K562 (cell line): Measurements from ENCODE around the gene BCL2L15. TPM values are rescaled to one million over a fixed set of nuclear protein-coding genes. Genes with fewer than 3 reads are reported as not detected.

Experiments
- CBX3 ChIP-seq, 2 experiments: IDR thresholded peaks; 1 replicate in 1 of 2; 2 replicates in 1 of 2; pipeline ENCODE4 v1.6.1; 2012; ENCODE audit warnings: inconsistent platforms in 2 of 2, low read length in 2 of 2, borderline replicate concordance in 1 of 2, control low read depth in 1 of 2
- CEBPB ChIP-seq: fragments of 450-650 bp; IDR thresholded peaks from 2 replicates; pipeline ENCODE4 v1.6.1; 2016; ENCODE audit warnings: missing genetic modification characterization, missing compliant biosample characterization
- DMBX1 ChIP-seq: fragments of 250-450 bp; sonication (Bioruptor Pico); IDR thresholded peaks from 2 replicates; pipeline ENCODE4 v1.8.0; 2022; ENCODE audit warnings: inconsistent platforms, mild to moderate bottlenecking, moderate library complexity, borderline replicate concordance
- ELF1 ChIP-seq: fragments of 200-800 bp; sonication (Bioruptor generic); IDR thresholded peaks from 2 replicates; pipeline ENCODE4 v1.6.1; 2016; ENCODE audit warnings: missing genetic modification characterization, missing compliant biosample characterization
- EP300 ChIP-seq: IDR thresholded peaks from 2 replicates; pipeline ENCODE4 v1.6.1; 2012; ENCODE audit warnings: low read length, improper control_type of control experiment
- ESRRB ChIP-seq: fragments of 250-450 bp; sonication (Bioruptor Pico); IDR thresholded peaks from 2 replicates; pipeline ENCODE4 v1.5.0; 2020; ENCODE audit warnings: mild to moderate bottlenecking, moderate library complexity, borderline replicate concordance
- KAT7 ChIP-seq: sonication (generic); formaldehyde crosslinking; IDR thresholded peaks from 2 replicates; pipeline ENCODE4 v1.8.0; 2022; ENCODE audit warnings: missing genetic modification reagents, mild to moderate bottlenecking, borderline replicate concordance
- L3MBTL2 ChIP-seq: fragments of 450-650 bp; IDR thresholded peaks from 2 replicates; pipeline ENCODE4 v1.6.1; 2016; ENCODE audit warnings: mild to moderate bottlenecking, moderate library complexity
- RBM17 ChIP-seq: fragments of 200-400 bp; formaldehyde crosslinking; IDR thresholded peaks from 2 replicates; pipeline ENCODE4 v1.6.1; 2017; ENCODE audit warnings: low read depth, mild to moderate bottlenecking, low read length, borderline replicate concordance
- SLC30A9 ChIP-seq: fragments of 250-450 bp; sonication (Bioruptor Pico); IDR thresholded peaks from 2 replicates; pipeline ENCODE4 v1.8.0; 2022; ENCODE audit warnings: mild to moderate bottlenecking, moderate library complexity
- SMARCA4 ChIP-seq: fragments of 450-650 bp; IDR thresholded peaks from 2 replicates; pipeline ENCODE4 v1.6.1; 2016
- SMARCA5 ChIP-seq: fragments of 450-650 bp; IDR thresholded peaks from 2 replicates; pipeline ENCODE4 v1.6.1; 2016
- SPI1 ChIP-seq: IDR thresholded peaks from 2 replicates; pipeline ENCODE4 v1.6.1; 2011; ENCODE audit warnings: low read depth, low read length, control low read depth, borderline replicate concordance
- SRSF7 ChIP-seq: fragments of 200-400 bp; formaldehyde crosslinking; optimal IDR thresholded peaks from 2 replicates; pipeline ENCODE3; 2017; ENCODE audit warnings: mild to moderate bottlenecking, low read depth, low read length
- STAT6 ChIP-seq: sonication (generic); formaldehyde crosslinking; IDR thresholded peaks from 2 replicates; pipeline ENCODE4 v1.8.1; 2023; ENCODE audit warnings: mild to moderate bottlenecking, missing genetic modification reagents
- THRAP3 ChIP-seq: fragments of 450-650 bp; IDR thresholded peaks from 2 replicates; pipeline ENCODE4 v1.6.1; 2016; ENCODE audit warnings: mild to moderate bottlenecking, inconsistent platforms, borderline replicate concordance
- TRIM24 ChIP-seq, 2 experiments: fragments of 450-650 bp; IDR thresholded peaks; 2 replicates each; pipeline ENCODE4 v1.6.1; 2016
- TRIM25 ChIP-seq: fragments of 450-650 bp; IDR thresholded peaks from 2 replicates; pipeline ENCODE4 v1.7.0; 2016; ENCODE audit warnings: borderline replicate concordance
- ZFP36 ChIP-seq: fragments of 150-350 bp; IDR thresholded peaks from 2 replicates; pipeline ENCODE4 v1.6.1; 2018; ENCODE audit warnings: low read length, low read depth; ENCODE audit not compliant: partially characterized antibody
- ZNF253 ChIP-seq: fragments of 250-450 bp; sonication (Bioruptor Pico); conservative IDR thresholded peaks from 2 replicates; pipeline ENCODE4 v1.6.1; 2021; ENCODE audit warnings: mild to moderate bottlenecking
- ZNF384 ChIP-seq: IDR thresholded peaks from 2 replicates; pipeline ENCODE4 v1.6.1; 2012; ENCODE audit warnings: low read depth, low read length, improper control_type of control experiment
- ZNF561 ChIP-seq: fragments of 450-650 bp; formaldehyde crosslinking; conservative IDR thresholded peaks from 2 replicates; pipeline ENCODE4 v1.4.0; 2020; ENCODE audit warnings: mild to moderate bottlenecking, moderate library complexity
- polyA plus RNA-seq, 8 experiments: library from polyadenylated mRNA; depleted of rRNA in 4 of 8; stranded (reverse) in 5 of 8; unstranded in 3 of 8; fragments of >200 nt; fragmentation: Nextera tagmentation in 2 of 8; fragmentation: Illumina TruSeq in 1 of 8; extraction: Ambion mirVana in 2 of 8; extraction: Trizol in 1 of 8; gene quantifications; 2 replicates each; pipeline versions ENCODE4 v1.2.1 to v1.2.3, GENCODE V29; 2011 to 2014; ENCODE audit warnings: inconsistent platforms in 1 of 8, missing spikeins in 1 of 8
- total RNA-seq, 7 experiments: library from RNA; depleted of rRNA in 6 of 7; stranded (reverse); fragments of >200 nt in 6 of 7; fragmentation: Illumina TruSeq in 2 of 7; extraction: Trizol in 2 of 7; gene quantifications; 2 replicates each; pipeline versions ENCODE4 v1.2.1 to v1.2.3, GENCODE V29; 2011 to 2021; ENCODE audit warnings: low replicate concordance in 1 of 7
- TF ChIP-seq, protein P1 (sequence below): fragments of 450-650 bp; formaldehyde crosslinking; IDR thresholded peaks from 2 replicates; pipeline ENCODE4 v1.4.0; 2020; ENCODE audit warnings: mild to moderate bottlenecking, moderate library complexity
- TF ChIP-seq, protein P2 (sequence below): IDR thresholded peaks from 2 replicates; pipeline ENCODE4 v1.6.1; 2011; ENCODE audit warnings: borderline replicate concordance, low read depth, mild to moderate bottlenecking, moderate library complexity, low read length; ENCODE audit not compliant: insufficient read depth, poor library complexity, severe bottlenecking

BCL2L15 gene
- total and polyA plus RNA-seq, 9 of the 15 experiments (the other 6 are each of a cell fraction or from before 2014, with no cell fraction given) = 0.06 to 0.42 (median 0.28) TPM; not detected in 1

DNA sequence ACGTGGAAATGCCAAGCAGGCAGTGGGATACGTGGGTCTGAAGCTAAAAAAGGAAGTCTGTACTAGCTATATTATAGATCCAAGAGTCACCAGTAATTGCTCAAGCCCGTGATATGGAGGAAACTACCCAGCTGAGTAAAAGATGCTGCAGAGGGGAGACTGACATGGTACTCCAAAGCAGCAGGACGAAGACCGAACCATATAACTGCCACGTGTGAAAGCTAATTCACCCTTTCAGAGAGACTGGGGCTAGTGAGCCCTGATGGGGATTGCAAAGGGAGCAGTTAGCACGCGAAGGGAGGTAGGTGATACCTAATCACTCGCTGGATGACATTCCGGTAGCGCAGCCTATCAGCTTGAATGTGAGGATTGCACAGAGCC lies 16.9 kb upstream of the BCL2L15 start (continued):
- TF ChIP-seq CEBPB (tag) = peak; percentile 44; the same call in 1 of the 2 replicates
- no peak for TF ChIP-seq L3MBTL2
- TF ChIP-seq ZNF384 = no peak
- TF ChIP-seq SMARCA4 = no peak
- no peak for TF ChIP-seq ZFP36
- no peak for TF ChIP-seq EP300
- no peak for TF ChIP-seq SMARCA5
- no peak for TF ChIP-seq THRAP3
- TF ChIP-seq ELF1 (tag) = no peak
- TF ChIP-seq TRIM24 (IDR thresholded peaks at IDR 0.05) = no peak
- no peak for TF ChIP-seq ZNF561 (CRISPR knock-in tag)
- TF ChIP-seq SRSF7 = no peak
- TF ChIP-seq TRIM25 = no peak
- TF ChIP-seq SPI1 = peak; percentile 27; the same call in 1 of the 2 replicates
- TF ChIP-seq, protein P1, sequence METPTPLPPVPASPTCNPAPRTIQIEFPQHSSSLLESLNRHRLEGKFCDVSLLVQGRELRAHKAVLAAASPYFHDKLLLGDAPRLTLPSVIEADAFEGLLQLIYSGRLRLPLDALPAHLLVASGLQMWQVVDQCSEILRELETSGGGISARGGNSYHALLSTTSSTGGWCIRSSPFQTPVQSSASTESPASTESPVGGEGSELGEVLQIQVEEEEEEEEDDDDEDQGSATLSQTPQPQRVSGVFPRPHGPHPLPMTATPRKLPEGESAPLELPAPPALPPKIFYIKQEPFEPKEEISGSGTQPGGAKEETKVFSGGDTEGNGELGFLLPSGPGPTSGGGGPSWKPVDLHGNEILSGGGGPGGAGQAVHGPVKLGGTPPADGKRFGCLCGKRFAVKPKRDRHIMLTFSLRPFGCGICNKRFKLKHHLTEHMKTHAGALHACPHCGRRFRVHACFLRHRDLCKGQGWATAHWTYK = no peak
- TF ChIP-seq, protein P2, sequence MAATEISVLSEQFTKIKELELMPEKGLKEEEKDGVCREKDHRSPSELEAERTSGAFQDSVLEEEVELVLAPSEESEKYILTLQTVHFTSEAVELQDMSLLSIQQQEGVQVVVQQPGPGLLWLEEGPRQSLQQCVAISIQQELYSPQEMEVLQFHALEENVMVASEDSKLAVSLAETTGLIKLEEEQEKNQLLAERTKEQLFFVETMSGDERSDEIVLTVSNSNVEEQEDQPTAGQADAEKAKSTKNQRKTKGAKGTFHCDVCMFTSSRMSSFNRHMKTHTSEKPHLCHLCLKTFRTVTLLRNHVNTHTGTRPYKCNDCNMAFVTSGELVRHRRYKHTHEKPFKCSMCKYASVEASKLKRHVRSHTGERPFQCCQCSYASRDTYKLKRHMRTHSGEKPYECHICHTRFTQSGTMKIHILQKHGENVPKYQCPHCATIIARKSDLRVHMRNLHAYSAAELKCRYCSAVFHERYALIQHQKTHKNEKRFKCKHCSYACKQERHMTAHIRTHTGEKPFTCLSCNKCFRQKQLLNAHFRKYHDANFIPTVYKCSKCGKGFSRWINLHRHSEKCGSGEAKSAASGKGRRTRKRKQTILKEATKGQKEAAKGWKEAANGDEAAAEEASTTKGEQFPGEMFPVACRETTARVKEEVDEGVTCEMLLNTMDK = no peak
- TF ChIP-seq ESRRB (CRISPR knock-in tag) = no peak
- no peak for TF ChIP-seq STAT6 (CRISPR knock-in tag)
- TF ChIP-seq DMBX1 (CRISPR knock-in tag) = 0 out of 2 replicates have a peak, but pooled peaks have one; percentile 41
- no peak for TF ChIP-seq RBM17
- TF ChIP-seq CBX3 (IDR thresholded peaks at IDR 0.05; ENCODE audit: borderline replicate concordance in 1 of 2, low read length in 2 of 2) = no peak
- TF ChIP-seq SLC30A9 (CRISPR knock-in tag) = no peak
- TF ChIP-seq ZNF253 (CRISPR knock-in tag) = no peak
- no peak for TF ChIP-seq KAT7
